SU-DHL-6 (cell line): ENCODE data around the gene DALRD3.

Experiments
- H2AFZ ChIP-seq: fragments of 200-600 bp; sonication (generic); 2 replicates; pipeline ENCODE4 v1.6.1; 2014; ENCODE audit warnings: low read depth, mild to moderate bottlenecking, moderate library complexity, mixed read lengths, antibody characterized with exemption, low read length; ENCODE audit not compliant: severe bottlenecking
- H3F3A ChIP-seq: fragments of 200-600 bp; shearing (Covaris generic); 2 replicates; pipeline ENCODE4 v1.6.0; 2016; ENCODE audit warnings: antibody characterized with exemption, mild to moderate bottlenecking; ENCODE audit not compliant: insufficient read depth
- H3K27ac ChIP-seq: fragments of 200-600 bp; sonication (generic); 2 replicates; pipeline ENCODE4 v1.5.1; 2016; ENCODE audit warnings: low read depth, mild to moderate bottlenecking, low read length, moderate library complexity, mixed read lengths
- H3K27me3 ChIP-seq: fragments of 200-600 bp; sonication (generic), shearing (Covaris generic); 2 replicates; pipeline ENCODE4 v1.6.0; 2014; ENCODE audit warnings: mild to moderate bottlenecking, low read length
- H3K36me3 ChIP-seq: fragments of 200-600 bp; sonication (generic); 2 replicates; pipeline ENCODE4 v1.6.1; 2014; ENCODE audit warnings: mild to moderate bottlenecking, low read length, mixed read lengths
- H3K4me2 ChIP-seq: fragments of 300-600, 200-600 bp; shearing (Covaris generic), sonication (generic); 2 replicates; pipeline ENCODE4 v1.6.0; 2014; ENCODE audit warnings: low read length, low read depth, mild to moderate bottlenecking; ENCODE audit not compliant: poor library complexity, severe bottlenecking
- H3K4me3 ChIP-seq: fragments of 200-600 bp; sonication (generic); 2 replicates; pipeline ENCODE4 v1.5.1; 2014; ENCODE audit warnings: antibody characterized with exemption, low read length, mild to moderate bottlenecking, mixed read lengths; ENCODE audit not compliant: insufficient read depth, poor library complexity, severe bottlenecking
- H3K79me2 ChIP-seq: fragments of 200-600 bp; sonication (generic); 2 replicates; pipeline ENCODE4 v1.6.1; 2014; ENCODE audit warnings: mild to moderate bottlenecking, low read length, moderate library complexity; ENCODE audit not compliant: insufficient read depth
- H3K9ac ChIP-seq: fragments of 200-600 bp; sonication (generic); 2 replicates; pipeline ENCODE4 v1.7.0; 2014; ENCODE audit warnings: mild to moderate bottlenecking, low read length
- H3K9me2 ChIP-seq: fragments of 200-600 bp; sonication (generic); replicated peaks from 2 replicates; pipeline ENCODE4 v1.6.1; 2014; ENCODE audit warnings: low read length; ENCODE audit not compliant: insufficient read depth
- H3K9me3 ChIP-seq: fragments of 200-600 bp; sonication (generic); 2 replicates; pipeline ENCODE4 v1.6.1; 2014; ENCODE audit warnings: low read length, mixed read lengths; ENCODE audit not compliant: insufficient read depth
- H4K20me1 ChIP-seq: fragments of 200-600 bp; sonication (generic); 2 replicates; pipeline ENCODE4 v1.6.1; 2014; ENCODE audit warnings: low read depth, mild to moderate bottlenecking, antibody characterized with exemption, low read length, moderate library complexity, mixed read lengths
- CTCF ChIP-seq: fragments of 200-600 bp; sonication (generic); IDR thresholded peaks from one replicate; pipeline ENCODE4 v1.5.1; 2017; ENCODE audit warnings: antibody characterized with exemption, mild to moderate bottlenecking, low read length, moderate library complexity; ENCODE audit not compliant: insufficient read depth, poor library complexity, severe bottlenecking
- EZH2phosphoT487 ChIP-seq: fragments of 200-600 bp; sonication (generic), shearing (Covaris generic); conservative IDR thresholded peaks from 2 replicates; pipeline ENCODE4 v1.6.1; 2018; ENCODE audit warnings: mild to moderate bottlenecking, antibody characterized with exemption, low read length, moderate library complexity, mixed read lengths

DALRD3 gene

GRCh38 chr3:49013738-49014660 is 4.4 kb downstream of the DALRD3 start:
- Histone ChIP-seq H3K4me2 (no peak overlapping the region), H3K4me3 (no peak overlapping the region), H3K9me3 (no peaks in the 10 kb centered on the region), H3K79me2 (peaks cover 24% of the 10 kb centered on the region), H2AFZ (no peak overlapping the region), H3K9me2 (no peaks in the 10 kb centered on the region), H3K27ac (no peak overlapping the region), H3F3A (peaks cover 13% of the 10 kb centered on the region), H3K36me3 (no peaks in the 10 kb centered on the region), H3K27me3 (no peaks in the 10 kb centered on the region), H3K9ac (no peak overlapping the region), H4K20me1 (no peaks in the 10 kb centered on the region; the same call in 1 of the 2 replicates)
- TF ChIP-seq CTCF (peak; percentile 64), EZH2phosphoT487 (no peak)

GRCh38 chr3:49013113-49013737 is 5.2 kb downstream of the DALRD3 start:
- Histone ChIP-seq H3K9me3 (no peaks in the 10 kb centered on the region), H2AFZ (no peak overlapping the region), H3K9ac (no peak overlapping the region), H3K79me2 (peaks cover 29% of the 10 kb centered on the region), H3K27ac (no peak overlapping the region), H3K9me2 (no peaks in the 10 kb centered on the region), H3K4me2 (no peak overlapping the region), H4K20me1 (peaks cover 3% of the 10 kb centered on the region; the same call in 1 of the 2 replicates), H3K4me3 (no peak overlapping the region), H3F3A (peaks cover 13% of the 10 kb centered on the region), H3K27me3 (no peaks in the 10 kb centered on the region), H3K36me3 (no peaks in the 10 kb centered on the region)
- TF ChIP-seq EZH2phosphoT487, result no peak
- TF ChIP-seq CTCF, result no peak

GRCh38 chr3:49012441-49013017 is 5.9 kb downstream of the DALRD3 start:
- Histone ChIP-seq H3K79me2 (peaks cover 33% of the 10 kb centered on the region), H3K4me2 (no peak overlapping the region)

More at GRCh38 chr3:49012441-49013017, 5.9 kb downstream of the DALRD3 start:
- no peaks in the 10 kb centered on the region for H3K27me3 ChIP-seq
- no peaks in the 10 kb centered on the region for H3K36me3 ChIP-seq
- H3K4me3 ChIP-seq, result no peak overlapping the region
- no peaks in the 10 kb centered on the region for H3K9me2 ChIP-seq
- no peak overlapping the region for H3K27ac ChIP-seq
- peaks cover 6% of the 10 kb centered on the region; the same call in 1 of the 2 replicates for H4K20me1 ChIP-seq
- H3K9ac ChIP-seq, result no peak overlapping the region
- no peak overlapping the region for H2AFZ ChIP-seq
- H3K9me3 ChIP-seq, result no peaks in the 10 kb centered on the region
- TF ChIP-seq CTCF (no peak), EZH2phosphoT487 (no peak)
- H3F3A ChIP-seq, result peaks cover 14% of the 10 kb centered on the region
